Upper lobe of left lung (tissue), 6 donors: ENCODE results near the gene EXTL1. TPM values are rescaled to one million over a fixed set of nuclear protein-coding genes. Genes with fewer than 3 reads are reported as not detected.
A peak's percentile ranks its signal among the peaks of the same experiment; 100 is the strongest.

Experiments
- ATAC-seq, 2 donors: fragments of 200-7000 bp; cut with Tn5 transposase; one replicate each; pipeline ENCODE4 v1.9.1; 2022; ENCODE audit warnings: mild to moderate bottlenecking in 2 of 2, moderate library complexity in 2 of 2; ENCODE audit not compliant: low FRiP score in 2 of 2
- DNase-seq, 2 donors: peaks; one replicate each; pipeline ENCODE4 v3.0.0-alpha.2; 2019 to 2020
- H3K27ac ChIP-seq, 4 donors: fragments of 200-600 bp; sonication (generic); one replicate each; pipeline ENCODE4 v1.5.1; 2016 to 2019
- H3K27me3 ChIP-seq, 4 donors: fragments of 200-600 bp; sonication (generic); one replicate each; pipeline ENCODE4 v1.5.1; 2017 to 2019
- H3K36me3 ChIP-seq, 4 donors: fragments of 200-600 bp; sonication (generic); one replicate each; pipeline ENCODE4 v1.5.1; 2016 to 2019
- H3K4me1 ChIP-seq, 4 donors: fragments of 200-600 bp; sonication (generic); one replicate each; pipeline ENCODE4 v1.5.1; 2018 to 2019
- H3K4me3 ChIP-seq, 4 donors: fragments of 200-600 bp; sonication (generic); one replicate each; pipeline ENCODE4 v1.5.1; 2017 to 2019; ENCODE audit warnings: mild to moderate bottlenecking in 2 of 4, moderate library complexity in 1 of 4
- H3K9me3 ChIP-seq, 4 donors: fragments of 200-600 bp; sonication (generic); one replicate each; pipeline ENCODE4 v1.5.1; 2018 to 2019
- EP300 ChIP-seq, 4 donors: sonication (generic); formaldehyde crosslinking; IDR thresholded peaks; one replicate each; pipeline ENCODE4 v1.5.1; 2017; ENCODE audit warnings: antibody characterized with exemption in 4 of 4, control low read depth in 2 of 4
- POLR2A ChIP-seq, 4 donors: fragments of 450-650 bp; IDR thresholded peaks; one replicate each; pipeline ENCODE4 v1.5.1; 2016 to 2017; ENCODE audit warnings: antibody characterized with exemption in 4 of 4, mild to moderate bottlenecking in 2 of 4
- POLR2AphosphoS5 ChIP-seq, 2 donors: sonication (generic); formaldehyde crosslinking; IDR thresholded peaks; one replicate each; pipeline ENCODE4 v1.5.1; 2017; ENCODE audit warnings: antibody characterized with exemption in 2 of 2
- WGBS, 2 donors: methylation state at CpG; one replicate each; pipeline ENCODE4 v1.1.5; 2017 to 2018; 5-methylcytosine and 5-hydroxymethylcytosine counted together
- total RNA-seq, 6 donors: library from RNA; depleted of rRNA in 4 of 6; stranded (reverse); fragments of >200 nt in 4 of 6; gene quantifications; one replicate each; pipeline versions ENCODE4 v1.1.0 to v1.2.1, GENCODE V29; 2016 to 2021
- TF ChIP-seq, protein P1 (sequence below), 6 experiments: fragments of 450-650 bp in 4 of 6; fragments of 200-600 bp in 2 of 6; sonication (generic) in 2 of 6; IDR thresholded peaks; one replicate each; pipeline ENCODE4 v1.5.1; 2016 to 2019; ENCODE audit warnings: antibody characterized with exemption in 6 of 6
- donor health status: DM: no; HTN: no; CAD: no; lungs with moderate emphysema.
- donor health status: DM: no; HTN: yes; CAD: no; lungs with severe emphysema.

EXTL1 gene
- total RNA-seq, 6 donors from 2014 or later = under 0.01 to 0.24 (median 0.20) TPM; not detected in 3

DNA sequence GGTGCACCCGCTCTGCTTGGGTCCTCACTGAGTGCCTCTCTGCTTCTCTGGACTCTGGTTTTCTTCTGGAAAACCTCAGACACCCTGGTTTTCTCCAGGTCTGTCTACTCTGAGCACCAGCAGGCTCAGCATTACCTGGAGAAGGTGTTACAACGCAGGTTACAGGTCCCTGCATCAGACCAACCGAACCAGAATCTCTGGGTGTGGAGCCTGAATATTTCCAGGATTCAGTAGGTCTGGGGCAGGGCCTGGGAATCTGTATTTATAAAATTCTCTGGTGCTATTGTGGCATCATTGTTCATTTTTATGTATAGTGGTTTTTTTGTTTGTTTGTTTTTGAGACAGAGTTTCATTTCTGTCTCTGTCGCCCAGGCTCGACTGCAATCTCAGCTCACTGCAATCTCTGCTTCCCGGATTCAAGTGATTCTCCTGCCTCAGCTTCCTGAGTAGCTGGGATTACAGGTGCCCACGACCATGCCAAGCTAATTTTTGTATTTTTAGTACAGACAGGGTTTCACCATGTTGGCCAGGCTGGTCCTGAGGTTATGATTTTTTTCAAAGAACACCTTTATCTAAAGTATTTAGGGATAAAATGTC is 25.8 kb downstream of the EXTL1 start:
- Histone ChIP-seq H3K4me3 (no peak overlapping the region), H3K27ac (no peak overlapping the region), H3K36me3 (no peaks in the 10 kb centered on the region), H3K9me3 (no peaks in the 10 kb centered on the region), H3K27me3 (peaks cover 2 to 37% (median 17%) of the 10 kb centered on the region in 4 donors), H3K4me1 (peaks cover 8 to 18% (median 12%) of the 10 kb centered on the region in 4 donors)
- DNase-seq = no peak
- WGBS, 2 donors = 79 to 80% methylated on average over 7 of the region's 7 CpGs
- ATAC-seq = no peak
- no peak for TF ChIP-seq POLR2AphosphoS5 (IDR thresholded peaks at IDR 0.05)
- TF ChIP-seq POLR2A (IDR thresholded peaks at IDR 0.05) = no peak
- TF ChIP-seq, protein P1, sequence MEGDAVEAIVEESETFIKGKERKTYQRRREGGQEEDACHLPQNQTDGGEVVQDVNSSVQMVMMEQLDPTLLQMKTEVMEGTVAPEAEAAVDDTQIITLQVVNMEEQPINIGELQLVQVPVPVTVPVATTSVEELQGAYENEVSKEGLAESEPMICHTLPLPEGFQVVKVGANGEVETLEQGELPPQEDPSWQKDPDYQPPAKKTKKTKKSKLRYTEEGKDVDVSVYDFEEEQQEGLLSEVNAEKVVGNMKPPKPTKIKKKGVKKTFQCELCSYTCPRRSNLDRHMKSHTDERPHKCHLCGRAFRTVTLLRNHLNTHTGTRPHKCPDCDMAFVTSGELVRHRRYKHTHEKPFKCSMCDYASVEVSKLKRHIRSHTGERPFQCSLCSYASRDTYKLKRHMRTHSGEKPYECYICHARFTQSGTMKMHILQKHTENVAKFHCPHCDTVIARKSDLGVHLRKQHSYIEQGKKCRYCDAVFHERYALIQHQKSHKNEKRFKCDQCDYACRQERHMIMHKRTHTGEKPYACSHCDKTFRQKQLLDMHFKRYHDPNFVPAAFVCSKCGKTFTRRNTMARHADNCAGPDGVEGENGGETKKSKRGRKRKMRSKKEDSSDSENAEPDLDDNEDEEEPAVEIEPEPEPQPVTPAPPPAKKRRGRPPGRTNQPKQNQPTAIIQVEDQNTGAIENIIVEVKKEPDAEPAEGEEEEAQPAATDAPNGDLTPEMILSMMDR (IDR thresholded peaks at IDR 0.05) = no peak
- TF ChIP-seq EP300 (IDR thresholded peaks at IDR 0.05) = no peak

DNA sequence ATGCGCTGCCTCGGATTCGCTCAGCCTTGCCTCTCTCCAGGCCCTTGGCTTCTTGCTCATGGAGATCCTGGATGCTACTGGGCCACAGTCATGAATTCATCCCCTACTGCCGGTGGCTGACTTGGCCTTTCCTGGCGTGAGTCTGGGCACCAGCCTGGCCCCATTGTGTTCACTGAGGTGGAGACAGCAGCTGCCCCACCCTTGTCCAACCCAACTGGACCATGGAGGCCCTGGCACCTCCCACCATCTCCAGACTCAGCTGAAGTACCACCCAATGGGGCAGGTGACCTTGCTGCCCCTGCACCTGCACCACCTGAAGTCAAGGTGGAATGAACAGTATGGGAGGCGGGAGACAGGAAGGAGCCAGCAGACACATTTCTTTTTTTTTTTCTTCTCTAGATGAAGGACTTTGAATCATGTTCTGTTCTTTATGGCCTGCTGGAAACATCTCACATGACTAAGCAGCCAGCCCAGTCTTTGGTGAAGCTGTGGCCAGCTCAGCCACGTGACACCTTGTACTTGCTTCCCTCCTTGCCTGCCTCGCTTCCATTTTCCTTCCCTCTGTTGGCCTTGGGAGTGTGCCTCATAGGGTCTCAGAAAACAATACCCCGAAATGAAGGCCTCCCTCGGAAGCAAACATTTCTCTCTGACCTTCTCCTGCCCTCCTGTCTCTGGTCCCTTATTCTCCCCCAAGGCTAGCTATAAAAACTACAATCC is 28.1 kb downstream of the EXTL1 start:
- H3K9me3 ChIP-seq = no peaks in the 10 kb centered on the region
- H3K27me3 ChIP-seq = peaks cover 2 to 30% (median 17%) of the 10 kb centered on the region in 4 donors
- H3K36me3 ChIP-seq = no peaks in the 10 kb centered on the region
- no peak overlapping the region for H3K27ac ChIP-seq
- DNase-seq = no peak
- no peak for ATAC-seq
- 72 to 81% methylated on average over 7 to 10 of the region's 10 CpGs for WGBS, 2 donors
- no peak overlapping the region for H3K4me3 ChIP-seq
- TF ChIP-seq EP300 (IDR thresholded peaks at IDR 0.05) = no peak
- TF ChIP-seq POLR2A (IDR thresholded peaks at IDR 0.05) = no peak
- no peak for TF ChIP-seq POLR2AphosphoS5 (IDR thresholded peaks at IDR 0.05)
- TF ChIP-seq, protein P1 (IDR thresholded peaks at IDR 0.05) = no peak
- H3K4me1 ChIP-seq = peaks cover 8 to 18% (median 12%) of the 10 kb centered on the region in 4 donors

DNA sequence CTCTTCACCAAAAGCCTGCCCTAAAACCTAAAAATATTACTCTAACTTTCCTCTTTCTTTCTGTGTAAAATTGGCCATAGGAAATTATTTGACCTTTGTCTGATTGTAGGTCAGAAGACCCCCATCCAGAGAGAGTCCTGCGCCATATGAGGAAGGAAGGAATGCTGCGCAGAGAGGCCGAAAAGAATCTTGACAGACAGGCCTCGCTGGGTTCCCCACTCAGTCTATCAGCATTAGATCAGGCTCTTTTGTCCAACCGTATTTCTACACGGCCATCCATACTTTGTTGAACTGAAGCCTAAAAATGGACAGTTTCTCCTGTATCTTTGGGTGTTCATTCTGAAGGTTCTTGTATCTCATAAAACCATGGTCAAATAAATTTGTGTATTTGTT is 28.7 kb downstream of the EXTL1 start:
- ATAC-seq = no peak
- Histone ChIP-seq H3K4me1 (peaks cover 8 to 16% (median 12%) of the 10 kb centered on the region in 4 donors), H3K9me3 (no peaks in the 10 kb centered on the region), H3K36me3 (no peaks in the 10 kb centered on the region), H3K27me3 (peaks cover 2 to 25% (median 13%) of the 10 kb centered on the region in 4 donors), H3K4me3 (no peak overlapping the region), H3K27ac (no peak overlapping the region)
- TF ChIP-seq EP300 (IDR thresholded peaks at IDR 0.05) (no peak), POLR2A (IDR thresholded peaks at IDR 0.05) (no peak), POLR2AphosphoS5 (IDR thresholded peaks at IDR 0.05) (no peak)
- TF ChIP-seq, protein P1 (IDR thresholded peaks at IDR 0.05) = no peak
- 84 to 93% methylated on average over 6 of the region's 6 CpGs for WGBS, 2 donors
- no peak for DNase-seq

DNA sequence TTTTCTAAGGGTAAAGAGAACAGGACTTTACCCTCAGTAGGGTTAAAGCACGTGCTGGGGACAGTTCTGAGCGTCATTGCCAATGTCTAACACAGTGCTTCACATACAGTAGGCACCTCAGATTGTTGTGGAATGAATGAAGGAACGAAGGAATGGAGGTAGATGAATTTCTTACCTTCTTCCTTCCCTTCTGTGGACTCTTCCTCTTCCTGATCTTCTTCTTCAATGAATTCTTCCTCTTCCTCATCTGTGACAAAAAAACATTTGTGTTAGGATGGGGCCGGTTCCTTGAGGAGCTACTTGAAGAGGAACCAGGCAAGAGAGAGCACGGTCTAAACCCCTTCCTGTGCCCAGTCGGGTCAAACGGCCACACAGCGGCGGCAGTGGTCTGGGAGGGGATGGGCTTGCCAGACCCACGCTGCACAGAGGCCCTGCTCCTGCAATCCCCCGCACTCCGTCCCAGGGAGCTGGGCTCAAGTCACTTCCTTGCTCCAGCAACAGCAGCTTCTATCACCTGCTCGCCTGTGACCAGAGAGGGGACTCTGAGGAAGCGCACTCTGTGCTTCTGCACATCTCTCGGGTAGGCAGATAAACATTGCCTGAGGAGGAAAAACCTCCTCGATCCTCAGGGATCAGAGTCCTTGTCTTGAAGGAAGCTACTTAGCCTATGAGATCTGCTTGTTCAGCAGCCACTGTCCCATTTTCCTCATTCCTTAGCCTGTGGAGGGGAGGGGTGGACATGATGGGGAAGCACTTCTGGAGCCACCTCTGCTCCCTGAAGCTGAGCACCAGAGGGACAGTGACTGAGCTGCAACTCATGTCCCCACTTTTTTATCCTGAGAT is 32.4 kb downstream of the EXTL1 start:
- DNase-seq (no peak), ATAC-seq (peak in 1 of 2 donors; percentile 29)
- no peaks in the 10 kb centered on the region for H3K9me3 ChIP-seq
- no peaks in the 10 kb centered on the region for H3K4me1 ChIP-seq
- no peak overlapping the region for H3K27ac ChIP-seq
- no peak overlapping the region for H3K4me3 ChIP-seq
- whole genome bisulfite sequencing, 2 donors = 36 to 42% methylated on average over 13 to 16 of the region's 16 CpGs
- no peaks in the 10 kb centered on the region for H3K36me3 ChIP-seq
- TF ChIP-seq POLR2A (IDR thresholded peaks at IDR 0.05) = no peak
- no peak for TF ChIP-seq EP300 (IDR thresholded peaks at IDR 0.05)
- TF ChIP-seq POLR2AphosphoS5 (IDR thresholded peaks at IDR 0.05) = no peak
- TF ChIP-seq, protein P1 (IDR thresholded peaks at IDR 0.05) = no peak
- H3K27me3 ChIP-seq = no peaks in the 10 kb centered on the region
